Measurements from ENCODE around the gene PARD3B. TPM values are rescaled to one million over a fixed set of nuclear protein-coding genes. Genes with fewer than 3 reads are reported as not detected.

Gene PARD3B
- total and polyA plus RNA-seq, 2 of the 8 experiments (the other 6 are each of a cell fraction or from before 2014, with no cell fraction given) = 1.2 to 5.7 TPM

DNA sequence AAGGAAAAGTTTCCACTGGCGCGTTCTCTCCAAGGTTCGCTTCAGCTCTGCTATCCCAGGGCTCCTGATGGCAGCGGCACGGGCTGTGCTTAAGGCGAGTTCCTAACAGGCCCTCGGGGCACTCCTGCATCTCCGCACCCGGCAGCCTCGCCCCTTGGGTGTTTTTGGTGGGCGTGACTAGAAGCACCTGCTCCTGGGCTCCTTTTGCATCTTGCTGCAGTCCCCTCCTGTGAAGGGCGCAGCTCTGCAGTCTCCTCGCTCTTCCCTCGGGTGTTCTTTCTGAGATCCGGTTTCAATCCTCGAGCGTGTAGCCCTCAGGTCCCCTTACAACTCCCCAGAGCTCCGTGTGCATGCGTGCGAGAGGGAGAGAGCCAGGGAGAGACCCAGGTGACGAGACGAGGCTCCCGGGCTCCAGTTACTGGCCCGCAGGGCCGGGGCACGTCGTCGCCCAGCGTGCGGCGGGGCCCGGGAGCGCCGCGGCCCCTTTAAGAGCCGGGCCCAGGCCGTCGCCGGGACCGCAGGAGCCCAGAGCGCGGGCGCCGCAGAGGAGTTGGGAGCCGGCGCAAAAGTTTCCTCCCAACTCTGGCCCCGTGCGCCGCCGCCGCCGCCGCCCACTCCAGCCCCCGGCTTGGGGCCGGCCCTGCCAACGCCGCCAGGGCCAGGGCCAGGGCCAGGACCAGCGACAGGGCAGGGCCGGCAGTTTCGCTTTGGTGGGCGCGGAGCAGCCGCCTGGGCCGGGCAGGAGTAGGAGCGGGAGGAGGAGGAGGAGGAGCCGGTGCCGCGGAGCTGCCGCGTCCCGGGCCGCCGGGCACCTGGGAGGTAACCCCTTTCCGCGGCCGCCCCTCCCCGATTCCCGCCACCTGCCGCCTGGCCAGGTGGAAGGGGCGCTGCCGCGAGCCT, at the start of gene PARD3B (continued):
- no peak for TF ChIP-seq SIN3A (conservative IDR thresholded peaks at IDR 0.05 in 1 of 2, IDR thresholded peaks at IDR 0.05 in 1 of 2; ENCODE audit: low read depth in 1 of 2, low read length in 2 of 2)
- TF ChIP-seq, protein P1, sequence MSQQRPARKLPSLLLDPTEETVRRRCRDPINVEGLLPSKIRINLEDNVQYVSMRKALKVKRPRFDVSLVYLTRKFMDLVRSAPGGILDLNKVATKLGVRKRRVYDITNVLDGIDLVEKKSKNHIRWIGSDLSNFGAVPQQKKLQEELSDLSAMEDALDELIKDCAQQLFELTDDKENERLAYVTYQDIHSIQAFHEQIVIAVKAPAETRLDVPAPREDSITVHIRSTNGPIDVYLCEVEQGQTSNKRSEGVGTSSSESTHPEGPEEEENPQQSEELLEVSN (IDR thresholded peaks at IDR 0.05) = peak; percentile 98
- no peak for TF ChIP-seq SP2 (IDR thresholded peaks at IDR 0.05; ENCODE audit: low read length)
- peak; percentile 43 for TF ChIP-seq RNF2 (IDR thresholded peaks at IDR 0.05; ENCODE audit: borderline replicate concordance, low read depth, low read length, missing control alignments, poor library complexity, severe bottlenecking)
- TF ChIP-seq, protein P2, sequence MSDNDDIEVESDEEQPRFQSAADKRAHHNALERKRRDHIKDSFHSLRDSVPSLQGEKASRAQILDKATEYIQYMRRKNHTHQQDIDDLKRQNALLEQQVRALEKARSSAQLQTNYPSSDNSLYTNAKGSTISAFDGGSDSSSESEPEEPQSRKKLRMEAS (IDR thresholded peaks at IDR 0.05) = peak; percentile 96
- no peak for TF ChIP-seq ASH2L (IDR thresholded peaks at IDR 0.05; ENCODE audit: low read length)

Measured in H1 (cell line).